Naive thymus-derived CD4-positive, alpha-beta T cell (primary cell): Measurements from ENCODE around the gene ZMIZ2. TPM values are rescaled to one million over a fixed set of nuclear protein-coding genes. Genes with fewer than 3 reads are reported as not detected.

ENCODE experiments used
- ATAC-seq: fragments of 150-1000 bp; cut with Tn5 transposase; 2 replicates; pipeline ENCODE4 v1.10.0; 2021; ENCODE audit warnings: mild to moderate bottlenecking, moderate library complexity
- CTCF ChIA-PET: fragments of 350-600 bp; sonication (Branson Sonifier 250); formaldehyde crosslinking; loops from one replicate; lab custom pipeline; 2021; ENCODE audit warnings: antibody characterized with exemption; lab: Charles Lee
- POLR2A ChIA-PET: fragments of 350-600 bp; sonication (Branson Sonifier 250); formaldehyde crosslinking; loops from one replicate; lab custom pipeline; 2021; ENCODE audit warnings: antibody characterized with exemption, inconsistent platforms; lab: Charles Lee
- DNase-seq, 9 donors: peaks; one replicate each; pipeline versions ENCODE4 v3.0.0 to v3.0.0-alpha.2; 2020 to 2022; ENCODE audit warnings: mixed read lengths in 1 of 9
- H3K27ac ChIP-seq: one replicate; pipeline ENCODE4 v1.7.0; 2013; ENCODE audit warnings: mild to moderate bottlenecking, low read depth, low read length, moderate library complexity
- H3K27me3 ChIP-seq, 2 donors: one replicate each; pipeline ENCODE4 v1.7.0; 2013; ENCODE audit warnings: low read length in 2 of 2, mild to moderate bottlenecking in 2 of 2, moderate library complexity in 2 of 2; ENCODE audit not compliant: control insufficient read depth in 2 of 2, insufficient read depth in 2 of 2
- H3K36me3 ChIP-seq, 3 experiments: 1 replicate in 2 of 3; 2 replicates in 1 of 3; pipeline ENCODE4 v1.7.0; 2013; ENCODE audit warnings: low read length in 3 of 3, mild to moderate bottlenecking in 3 of 3, moderate library complexity in 1 of 3; ENCODE audit not compliant: insufficient read depth in 3 of 3, control insufficient read depth in 2 of 3
- H3K4me1 ChIP-seq, 2 donors: one replicate each; pipeline ENCODE4 v1.7.0; 2013; ENCODE audit warnings: low read length in 2 of 2, mild to moderate bottlenecking in 2 of 2, moderate library complexity in 1 of 2; ENCODE audit not compliant: control insufficient read depth in 2 of 2, insufficient read depth in 2 of 2
- H3K4me3 ChIP-seq: 2 replicates; pipeline ENCODE4 v1.7.0; 2013; ENCODE audit warnings: mild to moderate bottlenecking, low read length
- H3K9me3 ChIP-seq, 3 experiments: 1 replicate in 2 of 3; 2 replicates in 1 of 3; pipeline ENCODE4 v1.7.0; 2013; ENCODE audit warnings: low read length in 3 of 3; ENCODE audit not compliant: control insufficient read depth in 2 of 3
- H3K27ac Mint-ChIP-seq, 9 donors: one replicate each; pipeline ENCODE4 v1.8.0; 2020 to 2022; ENCODE audit warnings: mixed read lengths in 9 of 9, mild to moderate bottlenecking in 8 of 9, moderate library complexity in 5 of 9, inconsistent platforms in 2 of 9
- H3K27me3 Mint-ChIP-seq, 5 donors: one replicate each; pipeline ENCODE4 v1.8.0; 2021 to 2022; ENCODE audit warnings: mixed read lengths in 5 of 5, mild to moderate bottlenecking in 1 of 5
- H3K36me3 Mint-ChIP-seq, 5 donors: one replicate each; pipeline ENCODE4 v1.8.0; 2020 to 2022; ENCODE audit warnings: mixed read lengths in 5 of 5, mild to moderate bottlenecking in 3 of 5, inconsistent platforms in 1 of 5
- H3K4me1 Mint-ChIP-seq, 7 donors: one replicate each; pipeline ENCODE4 v1.8.0; 2020 to 2022; ENCODE audit warnings: mixed read lengths in 7 of 7, mild to moderate bottlenecking in 3 of 7, inconsistent platforms in 1 of 7
- H3K4me3 Mint-ChIP-seq, 10 donors: one replicate each; pipeline ENCODE4 v1.8.0; 2020 to 2022; ENCODE audit warnings: mild to moderate bottlenecking in 10 of 10, mixed read lengths in 10 of 10, moderate library complexity in 6 of 10, inconsistent platforms in 2 of 10
- H3K9me3 Mint-ChIP-seq, 11 donors: one replicate each; pipeline ENCODE4 v1.8.0; 2020 to 2022; ENCODE audit warnings: mixed read lengths in 11 of 11, mild to moderate bottlenecking in 4 of 11, inconsistent platforms in 1 of 11, moderate library complexity in 1 of 11
- intact Hi-C, 2 donors: fragments of 100-400 bp; cut with micrococcal nuclease; formaldehyde crosslinking; loops; one replicate each; pipeline ENCODE4 v1.15.1; 2023
- polyA plus RNA-seq, 2 donors: library from polyadenylated mRNA; unstranded; fragments of 300-500 nt; fragmentation: Illumina TruSeq; gene quantifications; one replicate each; pipeline ENCODE4 v1.2.3, GENCODE V29; 2021
- total RNA-seq, 6 experiments: library from RNA in 5 of 6; stranded (reverse) in 5 of 6; gene quantifications; 1 replicate in 5 of 6; 2 replicates in 1 of 6; pipeline ENCODE4 v1.2.3 and lab custom pipeline; 2021 to 2026

The ZMIZ2 gene
- total and polyA plus RNA-seq, 7 experiments from 2014 or later: 4.4 to 187 (median 143) TPM

DNA sequence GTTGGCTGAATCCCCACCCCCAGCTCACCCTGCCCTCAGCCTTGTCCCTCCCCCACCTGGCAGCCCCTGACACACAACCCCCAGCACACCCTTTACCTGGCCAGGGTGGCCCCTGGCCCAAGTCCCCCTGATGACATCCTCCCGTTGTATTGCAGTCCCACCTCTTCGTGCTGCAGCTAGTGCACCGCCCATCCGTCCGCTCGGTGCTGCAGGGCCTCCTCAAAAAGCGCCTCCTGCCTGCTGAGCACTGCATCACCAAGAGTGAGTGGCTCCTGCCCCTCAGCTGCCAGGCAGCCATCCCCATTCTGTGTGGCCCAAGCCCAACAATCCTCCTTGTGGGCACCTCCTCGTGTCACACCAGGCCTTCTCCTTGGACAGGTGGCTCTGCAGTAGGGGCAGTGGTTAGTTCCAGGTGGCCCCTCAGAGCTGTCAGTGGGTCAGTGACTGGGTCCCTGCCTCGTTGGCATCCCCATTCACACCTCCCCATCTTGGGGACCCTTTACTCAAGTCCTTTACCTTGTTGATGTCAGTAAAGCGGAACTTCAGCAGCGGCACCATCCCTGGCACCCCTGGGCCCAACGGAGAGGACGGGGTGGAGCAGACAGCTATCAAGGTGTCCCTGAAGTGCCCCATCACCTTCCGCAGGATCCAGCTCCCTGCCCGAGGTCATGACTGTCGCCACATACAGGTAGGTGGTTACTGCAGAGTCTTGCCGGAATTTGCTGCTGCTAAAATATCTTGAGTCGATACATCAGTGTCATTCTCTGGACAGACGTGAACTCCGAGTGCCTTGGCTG lies 14.3 kb downstream of the ZMIZ2 start:
- Mint-ChIP-seq H3K36me3 (peaks cover 0 to 36% (median 9%) of the 10 kb centered on the region in 5 donors), H3K27me3 (no peaks in the 10 kb centered on the region), H3K9me3 (no peaks in the 10 kb centered on the region), H3K4me3 (no peak overlapping the region), H3K27ac (no peak overlapping the region), H3K4me1 (peaks cover 2 to 9% (median 5%) of the 10 kb centered on the region in 7 donors)
- no peak overlapping the region for H3K4me3 ChIP-seq
- peaks cover 0 to 1% of the 10 kb centered on the region in 2 donors for H3K4me1 ChIP-seq
- ATAC-seq (no peak), DNase-seq (no peak)
- H3K9me3 ChIP-seq: no peaks in the 10 kb centered on the region
- ChIA-PET CTCF (no interaction called here), POLR2A (interaction anchor here (0.5 to 2.0 kb wide), 2 partner anchors 13 to 30 kb away, joined by 3 to 5 read pairs; no protein-coding TSS in a partner anchor)
- H3K27ac ChIP-seq: no peak overlapping the region
- no peaks in the 10 kb centered on the region for H3K27me3 ChIP-seq
- intact Hi-C loops: no loop called here
- peaks cover 4 to 93% (median 32%) of the 10 kb centered on the region in 3 experiments for H3K36me3 ChIP-seq

DNA sequence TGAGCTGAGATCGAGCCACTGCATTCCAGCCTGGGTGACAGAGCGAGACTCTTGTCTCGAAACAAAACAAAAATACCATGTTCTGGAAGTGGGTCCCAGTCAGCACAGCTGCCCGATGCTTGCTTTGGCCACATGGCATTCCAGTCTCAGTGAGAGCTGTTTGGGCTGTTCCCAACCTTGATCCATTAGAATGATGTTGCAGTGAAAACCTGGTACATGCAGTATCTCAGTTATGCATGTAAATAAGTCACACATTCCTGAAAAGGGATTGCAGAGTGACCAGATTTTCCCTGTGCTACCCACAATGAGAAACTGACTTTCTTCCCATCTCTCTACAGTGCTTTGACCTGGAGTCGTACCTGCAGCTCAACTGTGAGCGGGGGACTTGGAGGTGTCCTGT lies 15.4 kb downstream of the ZMIZ2 start:
- ChIA-PET POLR2A (interaction anchor here (1.1 kb wide), 1 partner anchor 14 kb away, joined by 4 read pairs; no protein-coding TSS in a partner anchor), CTCF (no interaction called here)
- ATAC-seq (no peak), DNase-seq (no peak)
- Mint-ChIP-seq H3K36me3 (peaks cover 0 to 36% (median 13%) of the 10 kb centered on the region in 5 donors), H3K27me3 (no peaks in the 10 kb centered on the region), H3K9me3 (no peaks in the 10 kb centered on the region), H3K4me3 (no peak overlapping the region), H3K4me1 (peaks cover 14 to 21% (median 16%) of the 10 kb centered on the region in 7 donors), H3K27ac (peak overlapping the region in 2 of 9 donors; percentile 59 to 67)
- peaks cover 5 to 11% of the 10 kb centered on the region in 2 donors for H3K4me1 ChIP-seq
- no peaks in the 10 kb centered on the region for H3K27me3 ChIP-seq
- peaks cover 0 to 89% (median 27%) of the 10 kb centered on the region in 3 experiments for H3K36me3 ChIP-seq
- no peak overlapping the region for H3K27ac ChIP-seq
- no peaks in the 10 kb centered on the region for H3K9me3 ChIP-seq
- no peak overlapping the region for H3K4me3 ChIP-seq
- intact Hi-C loops: no loop called here

DNA sequence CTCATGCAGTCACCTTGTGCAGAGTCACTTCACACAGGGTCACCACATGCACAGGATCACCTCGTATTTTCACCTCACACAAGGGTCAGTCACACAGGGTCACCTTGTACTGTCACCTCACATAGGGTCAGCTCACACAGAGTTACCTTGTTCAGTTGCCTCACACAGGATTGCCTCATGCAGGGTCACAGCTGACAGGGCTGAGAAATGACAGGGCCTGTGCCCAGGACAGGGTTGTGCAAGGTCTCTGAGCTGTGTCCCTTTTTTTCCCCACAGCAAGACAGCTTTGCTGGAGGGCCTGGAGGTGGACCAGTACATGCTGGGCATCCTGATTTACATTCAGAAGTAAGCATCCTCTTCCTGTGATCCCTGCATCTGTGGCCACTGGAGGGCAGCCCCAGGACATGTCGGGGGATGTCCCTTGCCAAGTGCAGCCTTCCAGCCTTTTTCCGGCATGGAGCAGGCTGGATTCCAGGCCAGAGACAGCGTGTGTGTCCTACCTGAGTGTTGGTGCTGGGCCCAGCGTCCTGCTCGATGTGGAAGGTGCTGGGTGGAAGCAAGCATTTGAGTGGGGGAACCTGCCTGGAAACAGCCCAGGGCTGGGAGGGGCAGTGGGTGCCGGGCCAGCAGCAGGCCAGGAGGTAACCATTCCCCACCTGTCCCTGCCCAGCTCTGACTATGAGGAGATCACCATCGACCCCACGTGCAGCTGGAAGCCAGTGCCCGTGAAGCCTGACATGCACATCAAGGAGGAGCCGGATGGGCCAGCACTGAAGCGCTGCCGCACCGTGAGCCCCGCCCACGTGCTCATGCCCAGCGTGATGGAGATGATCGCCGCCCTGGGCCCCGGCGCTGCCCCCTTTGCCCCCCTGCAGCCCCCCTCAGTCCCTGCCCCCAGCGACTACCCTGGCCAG lies 16.3 kb downstream of the ZMIZ2 start:
- intact Hi-C loops: no loop called here
- H3K9me3 Mint-ChIP-seq: no peaks in the 10 kb centered on the region
- Histone ChIP-seq H3K9me3 (no peaks in the 10 kb centered on the region), H3K27me3 (no peaks in the 10 kb centered on the region), H3K36me3 (peaks cover 0 to 80% (median 22%) of the 10 kb centered on the region in 3 experiments), H3K27ac (no peak overlapping the region), H3K4me1 (peaks cover 9 to 18% of the 10 kb centered on the region in 2 donors), H3K4me3 (no peak overlapping the region)
- ChIA-PET POLR2A (interaction anchor here (1.1 kb wide), 1 partner anchor 15 kb away, joined by 4 read pairs; no protein-coding TSS in a partner anchor), CTCF (no interaction called here)
- H3K27ac Mint-ChIP-seq: peak overlapping the region in 1 of 9 donors; percentile 67
- peaks cover 0 to 36% (median 16%) of the 10 kb centered on the region in 5 donors for H3K36me3 Mint-ChIP-seq
- H3K4me3 Mint-ChIP-seq: no peak overlapping the region
- ATAC-seq: no peak
- peaks cover 21 to 29% (median 24%) of the 10 kb centered on the region in 7 donors for H3K4me1 Mint-ChIP-seq
- no peak for DNase-seq
- no peaks in the 10 kb centered on the region for H3K27me3 Mint-ChIP-seq

DNA sequence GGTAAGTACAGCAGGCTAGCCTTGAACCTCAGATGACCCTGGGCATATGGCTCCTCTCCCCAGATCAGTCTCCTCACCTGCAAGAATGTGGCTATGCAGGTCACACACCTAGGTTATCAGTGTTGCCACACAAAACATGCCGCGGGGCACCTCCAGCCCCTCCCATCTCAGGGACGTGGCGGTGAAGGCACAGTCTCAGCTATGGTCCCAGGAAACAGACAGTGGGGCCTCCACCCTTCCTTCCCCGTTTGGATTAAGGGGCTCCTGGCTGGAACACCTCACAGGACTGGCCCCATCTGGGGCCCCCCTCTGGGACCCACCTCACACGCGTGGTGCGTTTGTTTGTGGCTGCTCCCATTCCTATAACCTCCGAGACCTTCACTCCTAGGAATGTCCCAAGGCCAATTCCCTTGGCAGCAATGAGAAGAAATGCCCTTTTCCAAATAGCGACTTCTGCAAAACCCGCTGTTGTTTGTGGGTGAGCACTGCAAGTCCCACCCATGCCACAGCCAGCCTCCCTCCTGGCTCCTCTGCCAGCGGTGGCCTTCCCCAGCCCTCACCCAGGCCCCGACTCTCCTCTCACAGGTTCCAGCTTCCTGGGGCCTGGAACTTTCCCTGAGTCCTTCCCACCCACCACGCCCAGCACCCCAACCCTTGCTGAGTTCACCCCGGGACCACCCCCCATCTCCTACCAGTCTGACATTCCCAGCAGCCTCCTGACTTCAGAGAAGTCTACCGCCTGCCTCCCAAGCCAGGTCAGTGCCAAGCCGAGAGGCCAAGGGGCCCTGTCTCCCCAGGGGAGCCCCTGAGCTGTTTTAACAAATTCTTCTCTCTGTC lies 17.1 kb downstream of the ZMIZ2 start:
- H3K36me3 ChIP-seq: peaks cover 0 to 71% (median 22%) of the 10 kb centered on the region in 3 experiments
- POLR2A ChIA-PET: no interaction called here
- H3K27me3 Mint-ChIP-seq: no peaks in the 10 kb centered on the region
- no peak overlapping the region for H3K4me3 Mint-ChIP-seq
- H3K9me3 ChIP-seq: no peaks in the 10 kb centered on the region
- intact Hi-C loops: no loop called here
- H3K4me1 ChIP-seq: peaks cover 12 to 26% of the 10 kb centered on the region in 2 donors
- peaks cover 26 to 38% (median 33%) of the 10 kb centered on the region in 7 donors for H3K4me1 Mint-ChIP-seq
- H3K36me3 Mint-ChIP-seq: peaks cover 0 to 33% (median 13%) of the 10 kb centered on the region in 5 donors
- H3K27ac ChIP-seq: no peak overlapping the region
- peak overlapping the region in 1 of 9 donors; percentile 79 for H3K27ac Mint-ChIP-seq
- ATAC-seq (no peak), DNase-seq (no peak)
- CTCF ChIA-PET: no interaction called here
- H3K9me3 Mint-ChIP-seq: no peaks in the 10 kb centered on the region
- H3K4me3 ChIP-seq: no peak overlapping the region
- H3K27me3 ChIP-seq: no peaks in the 10 kb centered on the region

DNA sequence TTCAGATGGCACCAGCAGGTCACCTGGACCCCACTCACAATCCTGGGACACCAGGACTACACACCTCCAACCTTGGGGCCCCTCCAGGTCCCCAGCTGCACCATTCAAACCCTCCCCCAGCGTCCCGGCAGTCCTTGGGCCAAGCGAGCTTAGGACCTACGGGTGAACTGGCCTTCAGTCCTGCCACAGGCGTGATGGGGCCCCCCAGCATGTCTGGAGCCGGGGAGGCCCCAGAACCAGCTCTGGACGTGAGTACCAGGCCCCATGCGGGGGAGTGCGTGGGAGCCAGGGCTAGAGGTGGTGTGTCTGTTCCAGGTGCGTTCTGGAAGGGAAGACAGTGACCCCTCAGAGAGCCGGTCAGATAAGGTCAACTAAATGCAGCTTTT lies 17.8 kb downstream of the ZMIZ2 start:
- H3K27ac Mint-ChIP-seq: peak overlapping the region in 2 of 9 donors; percentile 65 to 79
- ATAC-seq (no peak), DNase-seq (no peak)
- peaks cover 12 to 32% of the 10 kb centered on the region in 2 donors for H3K4me1 ChIP-seq
- H3K4me1 Mint-ChIP-seq: peaks cover 30 to 44% (median 37%) of the 10 kb centered on the region in 7 donors
- peaks cover 0 to 32% (median 16%) of the 10 kb centered on the region in 5 donors for H3K36me3 Mint-ChIP-seq
- H3K9me3 ChIP-seq: no peaks in the 10 kb centered on the region
- no peak overlapping the region for H3K27ac ChIP-seq
- H3K9me3 Mint-ChIP-seq: no peaks in the 10 kb centered on the region
- intact Hi-C loops: no loop called here
- no peak overlapping the region for H3K4me3 ChIP-seq
- CTCF ChIA-PET: interaction anchor here (1.8 kb wide), 1 partner anchor 32 kb away, joined by 5 read pairs; no protein-coding TSS in a partner anchor
- peaks cover 0 to 65% (median 18%) of the 10 kb centered on the region in 3 experiments for H3K36me3 ChIP-seq
- no peaks in the 10 kb centered on the region for H3K27me3 ChIP-seq
- POLR2A ChIA-PET: no interaction called here
- no peaks in the 10 kb centered on the region for H3K27me3 Mint-ChIP-seq
- no peak overlapping the region for H3K4me3 Mint-ChIP-seq
